Skeletal muscle satellite cell (primary cell): Measurements from ENCODE around the gene MBNL3.

ENCODE experiments used
- H3K27me3 ChIP-seq: 2 replicates; pipeline ENCODE4 v1.7.0; 2013; ENCODE audit warnings: low read length; ENCODE audit not compliant: control insufficient read depth, insufficient read depth
- H3K36me3 ChIP-seq: 2 replicates; pipeline ENCODE4 v1.7.0; 2013; ENCODE audit warnings: mild to moderate bottlenecking, control low read depth, low read length; ENCODE audit not compliant: insufficient read depth
- H3K4me1 ChIP-seq: 2 replicates; pipeline ENCODE4 v1.7.0; 2013; ENCODE audit warnings: low read length; ENCODE audit not compliant: control insufficient read depth, insufficient read depth
- H3K4me2 ChIP-seq: 2 replicates; pipeline ENCODE4 v1.7.0; 2013; ENCODE audit warnings: mild to moderate bottlenecking, low read length
- H3K4me3 ChIP-seq: 2 replicates; pipeline ENCODE4 v1.7.0; 2013; ENCODE audit warnings: low read length
- H3K9ac ChIP-seq: 2 replicates; pipeline ENCODE4 v1.7.0; 2013; ENCODE audit warnings: mild to moderate bottlenecking, low read depth, low read length, moderate library complexity
- H3K9me3 ChIP-seq: replicated peaks from 2 replicates; pipeline ENCODE4 v1.7.0; 2013; ENCODE audit warnings: mild to moderate bottlenecking, control low read depth, low read length

The MBNL3 gene

DNA sequence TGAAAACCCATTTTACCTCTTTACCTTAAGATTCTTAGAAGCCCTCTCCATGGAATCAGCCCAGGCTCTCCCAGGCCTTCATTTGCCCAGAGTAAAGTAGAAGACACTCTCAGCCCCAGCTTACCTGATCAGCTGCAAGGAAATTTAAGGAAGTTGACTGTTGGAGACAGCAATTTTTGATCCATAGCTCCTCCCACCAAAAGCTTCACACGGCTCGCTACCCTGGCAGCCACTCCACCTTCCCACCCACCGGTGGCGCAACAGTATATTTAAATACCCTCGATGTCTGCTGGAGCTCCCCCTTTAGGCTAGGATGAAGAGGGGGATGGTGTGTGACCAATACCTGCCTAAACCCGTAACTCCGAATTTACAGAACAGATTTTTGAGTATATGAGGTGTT, 75.4 kb downstream of the MBNL3 start:
- no peaks in the 10 kb centered on the region for H3K4me1 ChIP-seq
- no peaks in the 10 kb centered on the region for H3K36me3 ChIP-seq
- no peak overlapping the region for H3K4me3 ChIP-seq
- H3K27me3 ChIP-seq = peaks cover 7% of the 10 kb centered on the region
- H3K9me3 ChIP-seq = no peaks in the 10 kb centered on the region
- no peak overlapping the region for H3K4me2 ChIP-seq
- H3K9ac ChIP-seq = no peak overlapping the region

DNA sequence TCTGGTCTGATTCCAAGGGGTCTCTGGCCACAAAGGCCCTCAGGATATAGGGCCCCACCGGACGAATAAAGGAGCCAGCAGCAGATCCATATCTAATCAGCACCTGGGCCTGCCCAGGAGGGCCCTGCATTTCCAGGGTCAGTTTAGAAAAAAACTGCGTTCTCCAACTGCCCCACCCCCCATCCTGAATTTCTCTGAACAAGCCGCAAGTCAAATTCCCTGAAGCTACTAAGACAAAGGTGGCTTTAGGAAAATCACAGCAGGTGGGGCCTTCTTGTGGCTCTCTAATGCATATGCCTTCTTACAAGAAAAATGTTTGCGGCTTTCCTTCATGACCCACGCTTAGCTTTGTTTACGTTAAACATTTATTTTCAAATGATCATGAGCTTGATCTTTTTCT, 76.6 kb downstream of the MBNL3 start:
- H3K9me3 ChIP-seq = no peaks in the 10 kb centered on the region
- no peaks in the 10 kb centered on the region for H3K36me3 ChIP-seq
- no peak overlapping the region for H3K4me3 ChIP-seq
- peaks cover 7% of the 10 kb centered on the region for H3K27me3 ChIP-seq
- no peak overlapping the region for H3K9ac ChIP-seq
- no peaks in the 10 kb centered on the region for H3K4me1 ChIP-seq
- no peak overlapping the region for H3K4me2 ChIP-seq

DNA sequence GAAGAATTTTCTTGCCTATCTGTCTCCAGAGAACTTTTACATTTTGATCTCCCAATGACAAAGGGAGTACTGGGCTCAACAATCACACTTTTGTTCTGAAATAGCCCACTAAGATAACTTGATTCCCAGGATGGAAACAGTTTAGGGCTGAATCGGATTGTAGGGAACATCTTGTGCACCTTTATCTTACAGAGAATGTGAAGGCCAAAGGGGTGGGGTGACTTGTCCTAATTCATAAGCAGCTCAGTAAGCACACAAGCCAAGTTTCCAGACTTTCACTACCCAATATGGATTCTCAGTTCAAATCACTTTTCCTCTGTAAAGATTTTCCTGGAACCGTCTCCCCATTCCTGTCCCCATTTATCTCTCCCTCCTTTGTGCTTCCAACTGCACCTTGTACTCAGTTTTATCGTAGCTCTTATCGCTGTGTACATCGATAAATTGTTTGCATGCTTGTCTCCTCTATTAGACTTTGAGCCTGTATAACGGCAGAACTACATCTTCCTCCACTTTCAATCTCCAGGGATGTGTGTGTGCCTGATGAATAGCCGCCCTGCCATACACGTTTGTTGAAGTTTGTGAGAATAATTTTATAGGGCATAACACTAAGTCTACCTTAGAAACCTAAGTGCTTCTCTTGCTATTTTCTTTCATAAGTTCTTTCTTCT, 77.4 kb downstream of the MBNL3 start:
- Histone ChIP-seq H3K4me3 (no peak overlapping the region), H3K4me1 (no peaks in the 10 kb centered on the region), H3K9me3 (no peaks in the 10 kb centered on the region), H3K27me3 (peaks cover 7% of the 10 kb centered on the region), H3K36me3 (no peaks in the 10 kb centered on the region), H3K9ac (no peak overlapping the region), H3K4me2 (no peak overlapping the region)

DNA sequence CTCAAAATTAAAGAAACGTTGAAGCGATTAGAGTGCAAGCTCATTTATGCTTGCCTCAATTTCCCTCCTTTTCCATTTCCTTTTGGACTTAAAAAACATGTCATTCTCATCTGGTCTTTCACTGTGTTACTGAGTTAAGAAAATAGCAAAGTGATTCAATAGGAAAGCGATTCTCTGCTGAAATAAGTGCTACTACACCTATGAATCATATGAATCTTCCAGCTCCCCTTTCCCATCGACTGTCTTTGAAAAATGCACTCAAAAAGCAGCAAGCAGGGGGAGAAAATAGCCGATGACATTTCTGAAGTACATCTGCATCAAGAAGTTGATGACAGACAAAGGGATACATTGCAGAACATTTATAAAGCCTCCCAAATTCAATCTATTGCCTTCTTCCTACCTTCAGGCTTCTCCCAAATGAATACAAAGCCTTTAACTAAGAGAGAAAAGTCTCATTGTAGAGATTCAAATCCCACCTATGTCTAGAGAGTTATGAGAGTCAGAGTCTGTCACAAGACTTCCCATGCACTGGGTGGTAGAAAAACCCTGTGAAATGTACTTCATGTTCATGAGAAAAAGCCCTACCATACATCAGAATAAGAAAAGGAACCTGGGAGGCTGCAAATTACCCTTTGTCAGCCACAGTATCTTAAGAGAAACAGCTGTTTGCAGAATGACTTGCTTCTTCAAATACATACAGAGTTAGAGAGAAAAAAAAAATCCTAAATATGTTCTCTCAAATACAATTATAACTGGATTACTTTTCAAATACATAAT, 78.9 kb downstream of the MBNL3 start:
- Histone ChIP-seq H3K27me3 (peaks cover 7% of the 10 kb centered on the region), H3K9ac (no peak overlapping the region), H3K4me1 (no peaks in the 10 kb centered on the region), H3K36me3 (no peaks in the 10 kb centered on the region), H3K4me3 (no peak overlapping the region), H3K9me3 (no peaks in the 10 kb centered on the region), H3K4me2 (no peak overlapping the region)

DNA sequence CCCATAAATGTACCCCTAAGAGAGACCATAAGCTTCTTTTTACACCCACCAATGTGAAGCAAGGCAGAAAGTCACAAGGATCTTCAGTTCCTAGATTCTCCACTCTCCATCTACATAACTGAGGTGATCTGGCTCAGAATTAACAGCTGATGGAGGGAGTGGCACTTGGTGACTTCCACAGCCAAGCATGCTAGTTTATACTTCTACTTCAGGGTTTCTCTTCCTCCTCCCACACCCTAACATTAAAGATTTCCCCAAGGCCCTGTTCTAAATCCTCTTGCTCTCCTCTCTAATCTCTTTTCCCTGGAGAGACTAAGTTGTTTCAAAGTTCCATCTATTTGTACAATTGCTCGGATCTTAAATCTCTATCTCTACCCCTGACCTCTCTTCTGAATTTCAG, 81.1 kb downstream of the MBNL3 start:
- no peaks in the 10 kb centered on the region for H3K36me3 ChIP-seq
- peaks cover under 1% of the 10 kb centered on the region for H3K27me3 ChIP-seq
- no peak overlapping the region for H3K4me2 ChIP-seq
- H3K9ac ChIP-seq = no peak overlapping the region
- no peaks in the 10 kb centered on the region for H3K4me1 ChIP-seq
- H3K4me3 ChIP-seq = no peak overlapping the region
- H3K9me3 ChIP-seq = no peaks in the 10 kb centered on the region

DNA sequence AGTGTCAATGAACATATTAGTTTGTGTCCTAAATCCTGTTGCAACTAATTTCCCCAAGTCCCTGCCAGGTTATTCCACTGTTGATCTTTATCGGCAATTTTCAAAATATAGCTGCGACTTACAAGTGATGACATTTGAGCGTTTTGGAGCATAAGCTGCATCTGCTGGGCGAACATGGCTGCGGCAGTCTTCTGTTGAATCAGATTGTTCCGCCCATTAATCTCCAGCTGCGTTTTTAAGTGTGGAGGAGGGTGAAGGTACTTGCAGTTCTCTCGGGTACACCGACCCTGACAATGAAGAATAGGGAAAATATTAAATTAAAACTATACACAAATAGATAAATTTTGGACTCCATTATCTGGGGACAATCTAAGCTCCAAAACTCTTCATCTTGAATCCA, 82.7 kb downstream of the MBNL3 start:
- Histone ChIP-seq H3K36me3 (no peaks in the 10 kb centered on the region), H3K27me3 (no peaks in the 10 kb centered on the region), H3K9me3 (no peaks in the 10 kb centered on the region), H3K4me1 (no peaks in the 10 kb centered on the region), H3K4me2 (no peak overlapping the region), H3K4me3 (no peak overlapping the region), H3K9ac (no peak overlapping the region)

DNA sequence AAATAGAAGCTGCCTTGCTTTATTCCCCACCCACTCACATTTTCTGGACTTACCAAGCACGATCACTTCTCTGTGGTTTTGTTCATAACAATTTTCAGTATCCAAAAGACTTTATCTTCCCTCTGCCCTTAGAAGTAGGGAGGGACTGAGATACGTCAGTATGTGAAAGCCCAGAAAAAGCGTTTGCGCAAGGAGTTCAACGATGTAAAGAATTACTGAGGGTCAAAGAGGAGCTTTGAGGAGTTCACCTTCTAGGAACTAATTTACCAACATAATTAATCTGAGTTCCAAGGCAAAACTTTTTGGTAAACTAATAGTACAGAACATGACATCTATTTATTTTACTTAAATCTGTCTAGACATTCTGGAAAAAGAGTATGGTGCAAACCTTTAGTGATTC, 84.6 kb downstream of the MBNL3 start:
- Histone ChIP-seq H3K9me3 (no peaks in the 10 kb centered on the region), H3K36me3 (no peaks in the 10 kb centered on the region), H3K27me3 (peaks cover 3% of the 10 kb centered on the region), H3K4me2 (no peak overlapping the region), H3K9ac (no peak overlapping the region), H3K4me1 (no peaks in the 10 kb centered on the region), H3K4me3 (no peak overlapping the region)

DNA sequence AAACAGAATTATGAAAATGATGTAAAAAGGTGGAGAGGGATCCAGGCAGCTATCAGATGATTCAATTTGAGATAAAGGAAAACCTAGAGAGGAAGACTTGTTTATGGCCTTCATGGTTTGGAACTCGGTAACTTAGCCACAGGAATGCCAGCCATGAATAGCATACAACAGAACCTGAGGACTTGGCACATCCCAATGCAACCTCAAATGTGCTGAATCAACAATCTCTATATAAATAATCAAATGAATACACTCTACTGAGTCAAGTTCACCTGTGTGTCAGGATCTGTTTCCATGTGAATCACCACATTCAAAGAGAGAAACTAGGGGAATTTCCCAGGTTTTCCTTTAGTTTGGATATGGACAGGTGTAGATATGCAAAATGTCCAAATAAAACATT, 86.9 kb downstream of the MBNL3 start:
- Histone ChIP-seq H3K36me3 (no peaks in the 10 kb centered on the region), H3K9me3 (no peaks in the 10 kb centered on the region), H3K27me3 (peaks cover 3% of the 10 kb centered on the region), H3K4me1 (no peaks in the 10 kb centered on the region), H3K4me2 (no peak overlapping the region), H3K9ac (no peak overlapping the region), H3K4me3 (no peak overlapping the region)

DNA sequence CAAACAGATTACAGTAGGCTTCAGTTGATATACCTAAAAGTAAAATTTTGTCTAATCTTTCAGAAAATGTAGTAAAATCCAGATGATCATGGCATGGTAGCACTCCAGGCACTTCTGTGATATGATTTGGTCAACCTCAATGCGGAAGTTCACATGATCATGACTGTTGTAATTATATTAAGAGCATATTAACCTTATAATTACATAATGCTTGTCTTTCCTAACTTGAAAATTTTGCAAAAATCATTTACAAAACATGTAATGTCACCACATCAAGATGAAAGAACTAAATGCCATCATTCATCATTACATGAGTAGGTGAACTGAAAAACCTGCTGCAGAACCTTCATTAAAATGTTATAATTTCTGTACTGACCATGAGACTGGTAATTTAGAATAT, 88.1 kb downstream of the MBNL3 start:
- Histone ChIP-seq H3K9ac (no peak overlapping the region), H3K36me3 (no peaks in the 10 kb centered on the region), H3K4me2 (no peak overlapping the region), H3K4me3 (no peak overlapping the region), H3K27me3 (peaks cover 3% of the 10 kb centered on the region), H3K4me1 (no peaks in the 10 kb centered on the region), H3K9me3 (no peaks in the 10 kb centered on the region)

DNA sequence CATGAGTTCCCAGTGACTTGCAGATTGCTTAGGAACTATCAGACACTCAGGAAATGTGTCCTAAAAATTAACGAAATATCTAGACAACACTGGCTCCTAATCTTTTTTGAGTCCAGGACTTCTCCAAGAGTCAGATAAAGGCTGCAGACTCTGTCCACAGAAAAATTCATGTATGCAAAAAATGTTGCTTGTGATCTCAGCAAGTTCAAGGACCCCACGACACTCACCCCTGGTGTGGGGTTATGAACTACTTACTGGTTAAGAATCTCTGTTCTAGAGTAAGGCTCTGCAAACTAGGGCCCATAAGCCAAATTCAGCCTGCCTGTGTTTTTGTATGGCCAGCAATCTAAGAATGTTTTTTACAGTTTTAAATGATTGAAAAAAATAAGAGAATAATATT, 93.2 kb downstream of the MBNL3 start:
- H3K9ac ChIP-seq = no peak overlapping the region
- no peak overlapping the region for H3K4me3 ChIP-seq
- peaks cover 3% of the 10 kb centered on the region for H3K27me3 ChIP-seq
- H3K4me1 ChIP-seq = no peaks in the 10 kb centered on the region
- no peak overlapping the region for H3K4me2 ChIP-seq
- H3K36me3 ChIP-seq = no peaks in the 10 kb centered on the region
- H3K9me3 ChIP-seq = no peaks in the 10 kb centered on the region

DNA sequence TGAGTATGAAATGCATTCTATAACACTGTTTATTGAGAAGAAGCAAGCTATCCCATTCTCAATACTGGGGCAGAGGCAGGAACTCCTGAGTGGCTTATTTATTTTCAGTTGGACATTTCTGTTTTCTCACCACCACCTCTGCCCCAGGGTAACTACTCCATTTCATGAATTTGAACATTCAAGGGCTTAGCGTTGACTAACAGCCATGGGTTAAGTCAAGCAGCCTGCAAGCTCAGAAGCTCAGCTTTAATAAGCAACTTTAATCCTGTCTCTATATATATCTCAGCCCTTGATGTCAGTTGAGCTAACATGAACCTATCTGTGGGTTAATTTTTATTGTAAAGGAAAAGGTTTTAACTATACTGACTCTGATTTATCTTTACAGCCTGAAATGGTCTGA, 93.8 kb downstream of the MBNL3 start:
- H3K4me1 ChIP-seq = no peaks in the 10 kb centered on the region
- H3K27me3 ChIP-seq = no peaks in the 10 kb centered on the region
- no peak overlapping the region for H3K4me3 ChIP-seq
- H3K9me3 ChIP-seq = no peaks in the 10 kb centered on the region
- no peak overlapping the region for H3K4me2 ChIP-seq
- no peaks in the 10 kb centered on the region for H3K36me3 ChIP-seq
- H3K9ac ChIP-seq = no peak overlapping the region

DNA sequence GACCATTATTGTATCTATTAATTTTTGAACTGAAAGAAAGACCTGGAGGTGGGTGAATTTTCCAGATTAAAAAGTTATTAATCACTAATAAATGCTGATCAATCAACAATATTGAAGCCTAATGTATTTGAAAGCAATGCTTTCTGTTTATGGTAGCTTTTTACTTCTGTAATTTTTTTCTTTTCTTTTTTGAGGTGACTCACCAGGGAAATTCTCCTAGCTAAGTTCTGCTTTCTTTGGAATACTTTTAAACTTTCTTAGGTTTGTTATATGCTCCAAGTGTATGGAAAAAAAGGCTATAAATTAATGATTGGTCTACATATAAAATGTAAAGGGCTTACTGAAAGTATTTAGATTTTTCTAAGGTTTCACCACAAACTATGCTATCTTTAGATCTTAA, 94.2 kb downstream of the MBNL3 start:
- no peaks in the 10 kb centered on the region for H3K9me3 ChIP-seq
- no peak overlapping the region for H3K4me2 ChIP-seq
- H3K4me1 ChIP-seq = no peaks in the 10 kb centered on the region
- no peaks in the 10 kb centered on the region for H3K36me3 ChIP-seq
- H3K4me3 ChIP-seq = no peak overlapping the region
- H3K9ac ChIP-seq = no peak overlapping the region
- H3K27me3 ChIP-seq = no peaks in the 10 kb centered on the region
